Measurements from ENCODE around the gene SLC46A3.
"Not testable (repeated sequence)": the region's sequence is repeated elsewhere in the genome, so short reads cannot be mapped to it uniquely, and the experiment has no call there.

SLC46A3 gene

DNA sequence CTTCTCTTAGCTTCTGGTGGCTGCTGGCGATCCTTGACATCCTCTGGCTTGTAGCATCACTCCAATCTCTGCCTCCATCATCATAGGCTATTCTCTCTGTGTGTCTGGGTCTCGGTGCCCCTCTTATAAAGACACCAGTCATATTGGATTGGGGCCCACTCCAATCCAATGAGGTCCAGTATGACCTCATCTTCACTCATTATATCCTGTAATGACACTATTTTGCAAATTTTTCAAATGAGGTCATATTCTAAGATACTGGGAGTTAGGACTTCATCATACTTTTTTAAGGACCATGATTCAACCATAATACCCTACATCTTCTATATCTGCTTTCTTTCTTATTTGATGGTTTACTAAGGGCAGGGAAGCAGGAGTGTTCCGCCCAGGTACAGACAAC is 12.0 kb upstream of the SLC46A3 start:
- ATAC-seq (no peak), DNase-seq (no peak)

DNA sequence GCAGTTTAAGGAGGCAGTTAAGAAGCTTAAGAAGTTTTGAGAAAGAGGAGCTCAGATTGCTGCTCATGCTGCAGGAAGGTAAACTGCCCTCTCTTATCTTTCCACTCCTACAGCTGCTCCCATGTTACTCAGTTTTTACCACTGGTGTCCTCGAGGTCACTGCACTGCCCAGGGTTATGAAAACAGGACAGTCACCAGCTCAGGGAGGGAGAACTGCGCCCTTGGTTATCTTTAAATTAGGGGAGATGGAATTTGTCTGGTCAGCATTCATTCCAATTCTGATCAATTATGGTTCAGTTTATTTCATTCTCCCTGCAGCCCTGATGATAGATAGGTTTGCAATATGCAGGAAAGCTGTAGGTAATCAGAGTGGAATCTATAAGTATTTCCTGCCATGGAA is 10.8 kb upstream of the SLC46A3 start:
- DNase-seq: no peak
- ATAC-seq: no peak

DNA sequence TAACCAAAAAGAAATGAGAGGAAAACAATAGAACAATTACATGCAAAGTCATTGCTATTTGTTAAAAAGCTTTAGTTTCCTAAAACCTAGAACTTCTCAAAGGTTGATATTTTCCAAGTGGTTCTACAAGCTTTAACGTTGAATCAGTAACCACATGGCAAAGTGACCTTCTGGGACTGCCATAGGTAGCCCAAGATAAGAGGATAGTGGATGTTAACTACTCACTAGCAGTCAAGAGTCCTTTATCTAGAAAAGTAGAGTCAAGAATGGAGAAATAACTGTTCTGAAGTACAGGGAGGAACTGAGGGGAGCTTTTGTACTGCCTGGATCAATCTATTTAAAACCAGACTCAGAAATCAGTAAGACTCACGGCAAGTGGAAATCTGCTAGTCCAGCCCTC is 9.9 kb upstream of the SLC46A3 start:
- DNase-seq: no peak
- no peak for ATAC-seq

DNA sequence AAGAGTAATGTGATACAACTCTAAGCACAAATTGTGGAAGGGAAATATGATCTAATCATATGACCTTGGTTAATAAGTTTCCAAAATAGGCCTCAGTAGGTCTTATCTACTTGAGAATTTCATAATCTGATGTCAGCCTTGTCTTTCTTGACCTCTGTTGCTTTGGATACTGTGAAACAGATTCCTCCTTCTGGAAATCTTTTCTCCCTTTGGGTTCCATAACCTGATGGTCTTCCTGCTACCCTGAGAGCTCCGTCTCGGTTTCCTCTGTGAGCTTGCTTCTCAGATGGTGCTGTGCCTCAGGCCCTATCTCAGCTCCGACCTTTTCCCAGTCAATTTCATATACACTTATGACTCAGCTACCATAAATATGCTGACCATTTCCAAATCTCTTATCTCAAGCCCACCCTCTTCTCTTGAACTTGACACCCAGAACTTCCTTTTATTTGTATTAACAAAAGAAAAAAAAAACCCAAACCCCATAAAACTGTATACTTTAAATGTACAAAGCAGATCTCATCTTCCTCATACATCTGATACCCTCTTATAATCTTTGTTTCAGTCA is 6.4 kb upstream of the SLC46A3 start:
- DNase-seq (no peak), ATAC-seq (no peak)

GRCh38 chr13:28723806-28724205 is 5.0 kb upstream of the SLC46A3 start:
- ATAC-seq: no peak
- no peak for DNase-seq

DNA sequence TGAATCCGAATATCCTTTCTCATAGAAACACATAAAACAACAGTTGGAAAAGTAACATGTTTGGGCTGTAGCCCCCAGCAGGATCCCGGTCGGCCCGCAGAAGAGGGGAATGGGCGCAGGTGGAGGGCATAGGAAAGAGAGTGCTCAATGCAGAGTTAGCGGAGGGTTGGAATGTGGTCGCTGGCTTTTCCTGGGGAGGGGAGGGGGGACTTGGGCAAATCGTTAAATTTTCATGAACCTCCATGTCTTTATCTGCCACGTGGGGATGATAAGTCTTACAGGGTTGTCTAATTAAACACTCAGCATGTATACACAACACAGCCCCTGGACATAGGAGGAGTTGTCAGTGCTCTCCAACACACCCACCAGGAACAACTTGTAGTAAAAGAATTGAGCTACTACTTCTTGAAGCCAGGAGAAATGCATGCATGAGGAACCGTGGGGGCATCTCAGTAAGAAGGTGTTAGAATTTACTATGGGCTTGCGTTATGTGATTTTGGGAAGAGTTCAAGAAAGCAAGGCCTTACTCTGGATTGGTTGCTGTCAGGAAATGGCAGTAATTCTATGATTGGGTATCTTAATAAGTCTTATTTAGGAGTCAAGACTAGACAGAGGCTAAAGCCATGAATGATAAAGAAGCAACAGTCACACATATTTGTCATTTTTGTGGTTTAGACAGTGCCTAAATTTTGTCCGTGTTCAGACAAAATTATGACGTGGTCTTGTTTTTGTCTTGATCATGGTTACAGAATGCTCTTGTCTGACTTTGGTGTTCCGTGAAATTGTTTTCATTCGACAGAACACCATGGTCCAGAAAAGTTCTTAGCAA is 671 bp upstream of the SLC46A3 start:
- no peak for ATAC-seq
- no peak for DNase-seq

DNA sequence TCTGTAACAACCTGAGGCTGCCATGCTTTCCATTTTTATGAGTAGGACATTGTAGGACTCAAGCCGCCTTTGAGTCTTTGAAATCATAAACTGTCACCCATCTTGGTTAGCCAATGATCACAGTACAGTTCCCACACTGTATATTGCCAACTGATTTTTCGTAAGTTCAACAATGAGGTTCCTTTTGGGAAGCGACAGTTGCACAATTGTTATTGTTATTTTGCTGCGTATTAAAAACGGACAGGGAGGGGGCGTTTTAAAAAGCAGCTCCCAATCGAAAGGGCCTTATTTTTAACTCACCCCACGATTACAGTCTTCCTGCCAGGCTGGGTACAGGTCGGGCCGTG is 601 bp downstream of the SLC46A3 start:
- DNase-seq (no peak), ATAC-seq (no peak)

DNA sequence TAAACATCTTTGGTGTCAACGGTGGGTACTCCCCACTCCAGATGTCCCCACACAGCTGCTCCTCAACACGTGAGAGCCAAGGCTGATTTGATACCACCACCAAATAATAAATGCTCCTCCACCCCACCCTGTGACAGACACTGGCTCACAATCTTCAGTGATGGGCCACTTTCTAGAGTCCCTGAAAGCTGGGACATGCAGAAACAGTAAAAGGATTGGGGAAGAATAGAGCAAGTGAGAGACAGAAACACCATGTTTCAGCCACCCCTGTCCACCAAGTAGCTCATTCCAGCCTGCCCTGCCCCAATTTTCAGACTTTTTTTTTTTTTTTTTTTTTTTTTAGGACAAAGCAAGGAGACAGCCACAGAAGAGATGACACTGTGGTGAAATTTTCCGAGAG is 1.6 kb downstream of the SLC46A3 start:
- DNase-seq (no peak), ATAC-seq (no peak)

DNA sequence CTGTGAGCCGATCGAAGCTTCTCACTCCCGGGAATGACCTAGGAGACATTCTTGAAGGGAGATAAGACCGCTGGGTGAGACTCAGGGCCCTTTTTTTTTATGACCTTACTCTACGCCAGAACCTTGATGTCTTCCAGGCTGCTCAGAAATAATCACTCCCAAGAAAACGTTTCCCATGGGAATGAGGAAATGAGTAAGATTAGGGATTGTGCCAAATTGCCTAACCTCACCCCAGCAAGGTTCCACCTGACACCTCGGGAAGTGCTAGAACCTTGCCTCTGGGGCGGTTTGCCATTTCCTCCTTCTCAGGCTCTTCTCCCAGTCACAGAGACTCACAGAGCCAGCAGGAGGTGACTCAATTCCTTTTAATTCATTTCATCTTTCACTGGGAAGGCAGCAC is 2.3 kb downstream of the SLC46A3 start:
- no peak for DNase-seq

DNA sequence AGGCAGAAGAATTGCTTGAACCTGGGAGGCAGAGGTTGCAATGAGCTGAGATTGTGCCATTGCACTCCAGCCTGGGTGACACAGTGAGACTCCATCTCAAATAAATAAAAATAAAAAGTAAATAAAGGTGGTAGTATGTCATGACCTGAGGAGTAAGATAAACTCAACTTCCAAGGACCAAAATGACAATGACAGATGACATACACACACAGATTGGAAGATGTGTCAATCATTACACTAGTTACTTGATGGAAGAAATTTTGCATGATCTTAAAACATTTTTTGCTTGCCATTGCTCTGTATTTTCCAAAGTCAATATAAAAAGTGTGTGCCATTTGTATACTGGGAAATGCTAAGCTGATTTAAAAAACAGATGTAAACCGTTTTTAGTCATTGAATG is 4.1 kb downstream of the SLC46A3 start:
- no peak for DNase-seq
- no peak for ATAC-seq

More for the DNA sequence above, 2.3 kb downstream of the SLC46A3 start:
- no peak for ATAC-seq

DNA sequence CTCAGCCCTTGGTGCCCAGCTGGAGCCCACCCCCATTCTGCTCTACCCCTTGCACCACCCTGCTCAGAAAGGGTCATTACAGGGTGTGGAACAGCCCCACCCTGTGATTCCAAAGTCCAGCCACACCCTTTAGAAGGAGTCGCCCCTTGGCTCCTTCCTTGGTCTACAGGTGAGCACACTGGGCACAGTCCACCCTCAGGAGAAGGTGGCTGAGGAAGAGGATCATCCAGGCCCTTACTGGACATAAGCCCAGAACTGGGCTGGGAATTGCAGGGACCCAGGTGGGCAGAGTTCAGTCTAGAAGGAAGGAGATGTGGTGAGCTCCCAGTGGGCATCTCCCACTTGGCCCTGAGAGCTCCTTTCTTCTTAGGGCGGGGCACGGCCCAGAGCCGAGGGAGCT is 8.6 kb downstream of the SLC46A3 start:
- no peak for ATAC-seq
- no peak for DNase-seq

DNA sequence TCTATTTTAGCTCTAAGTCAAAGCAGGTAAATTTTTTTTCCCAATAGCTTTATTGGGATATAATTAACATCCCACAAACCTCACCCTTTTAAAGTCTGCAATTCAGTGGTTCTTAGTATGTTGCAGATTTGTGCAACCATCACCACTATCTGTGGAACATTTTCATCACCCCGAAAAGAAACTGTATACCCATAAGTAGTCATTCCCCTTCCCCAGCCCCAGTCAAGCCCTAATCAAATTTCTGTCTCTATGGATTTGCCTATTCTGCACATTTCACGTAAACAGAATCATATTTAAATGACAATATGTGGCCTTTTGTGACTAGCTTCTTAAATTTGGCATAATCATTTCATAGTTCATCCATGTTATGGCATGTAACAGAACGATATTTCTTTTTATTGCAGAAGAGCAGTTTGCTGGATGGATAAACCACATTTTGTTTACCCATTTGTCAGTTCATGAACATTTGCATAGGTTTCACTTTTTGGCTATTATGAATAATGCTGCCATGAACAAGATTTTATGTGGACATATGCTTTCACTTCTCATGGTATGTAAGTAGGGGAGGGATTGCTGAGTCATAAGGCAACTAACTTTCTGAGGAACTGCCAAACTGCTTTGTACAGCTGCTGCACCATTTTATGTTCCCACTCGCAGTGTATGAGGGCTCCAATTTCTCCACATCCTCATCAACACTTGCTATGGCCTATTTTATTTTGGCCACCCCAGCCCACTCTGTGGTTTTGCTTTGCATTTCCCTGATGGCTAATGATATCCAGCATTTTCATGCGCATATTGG is 10.9 kb downstream of the SLC46A3 start:
- DNase-seq: no peak
- ATAC-seq: peak; percentile 78

- no peak for ATAC-seq
- no peak for DNase-seq
Observed at GRCh38 chr13:28705461-28706083, 13.2 kb downstream of the SLC46A3 start.

DNA sequence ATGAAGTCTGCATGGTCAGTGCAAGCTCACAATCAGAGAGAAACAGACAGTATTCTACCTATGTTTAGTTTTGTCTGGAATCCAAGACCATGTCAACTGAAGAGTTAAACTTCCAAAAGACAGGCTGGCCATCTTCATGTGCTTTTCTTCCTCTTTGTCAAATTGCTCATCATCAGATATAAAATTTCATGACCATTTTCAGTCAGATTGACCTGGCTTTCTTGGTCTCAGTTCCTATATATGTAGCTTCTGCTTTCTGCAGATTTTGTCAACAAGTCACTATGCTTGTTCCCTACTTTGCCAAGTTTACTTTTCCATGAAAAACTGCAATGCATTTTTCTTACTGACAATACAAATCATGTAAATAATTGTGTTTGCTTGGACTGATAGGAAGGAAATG is 13.9 kb downstream of the SLC46A3 start:
- ATAC-seq (no peak), DNase-seq (no peak)

- no peak for DNase-seq
- no peak for ATAC-seq
Observed at GRCh38 chr13:28704282-28704681, 14.5 kb downstream of the SLC46A3 start.

DNA sequence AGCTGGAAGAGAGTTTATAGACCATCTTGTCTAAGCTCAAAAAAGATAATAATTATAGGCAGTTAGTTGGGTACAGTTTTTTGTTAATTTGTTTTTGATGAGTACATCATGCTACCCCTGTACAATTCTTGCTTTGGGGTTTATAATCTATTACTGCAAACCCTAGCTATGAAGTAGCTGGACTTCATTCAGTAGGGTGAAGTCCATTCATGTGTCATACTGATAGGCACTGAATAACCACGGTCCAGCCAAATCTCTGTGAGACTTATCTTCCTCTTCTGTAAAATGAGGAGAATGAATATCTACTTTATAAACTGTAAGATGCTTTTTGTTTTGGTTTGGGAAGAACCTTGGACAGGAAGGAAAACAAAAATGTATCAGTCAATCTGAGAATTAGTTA is 19.5 kb downstream of the SLC46A3 start:
- DNase-seq (no peak), ATAC-seq (no peak)

- ATAC-seq: no peak
Observed at GRCh38 chr13:28697441-28697840, 21.3 kb downstream of the SLC46A3 start.

DNA sequence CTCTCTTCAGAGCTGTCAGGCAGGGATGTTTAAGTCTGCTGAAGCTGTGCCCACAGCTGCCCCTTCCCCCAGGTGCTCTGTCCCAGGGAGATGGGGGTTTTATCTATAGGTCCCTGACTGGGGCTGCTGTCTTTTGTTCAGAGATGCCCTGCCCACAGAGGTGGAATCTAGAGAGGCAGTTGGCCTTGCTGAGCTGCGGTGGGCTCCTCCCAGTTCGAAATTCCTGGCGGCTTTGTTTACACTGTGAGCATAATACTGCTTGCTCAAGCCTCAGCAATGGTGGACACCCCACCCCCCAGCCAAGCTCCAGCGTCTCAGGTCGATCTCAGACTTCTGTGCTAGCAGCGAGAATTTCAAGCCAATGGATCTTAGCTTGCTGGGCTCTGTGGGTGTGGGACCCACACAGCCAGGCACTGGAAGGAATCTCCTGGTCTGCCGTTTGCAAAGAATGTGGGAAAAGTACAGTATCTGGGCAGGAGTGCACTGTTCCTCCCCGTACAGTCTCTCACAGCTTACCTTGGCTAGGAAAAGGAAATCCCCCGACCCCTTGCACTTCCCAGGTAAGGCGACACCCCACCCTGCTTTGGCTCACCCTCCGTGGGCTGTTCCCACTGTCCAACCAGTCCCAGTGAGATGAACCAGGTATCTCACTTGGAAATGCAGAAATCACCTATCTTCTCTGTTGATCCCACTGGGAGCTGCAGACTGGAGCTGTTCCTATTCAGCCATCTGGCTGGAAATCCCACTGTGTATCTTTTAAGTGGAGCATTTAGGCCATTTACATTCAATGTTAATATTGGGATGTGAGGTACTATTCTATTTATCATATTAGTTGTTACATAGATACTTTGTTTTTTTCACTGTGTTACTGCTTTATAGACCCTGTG is 24.9 kb downstream of the SLC46A3 start:
- ATAC-seq, DNase-seq: not testable (repeated sequence)

More at GRCh38 chr13:28697441-28697840, 21.3 kb downstream of the SLC46A3 start:
- DNase-seq: no peak

GRCh38 chr13:28685892-28686291 is 32.9 kb downstream of the SLC46A3 start:
- ATAC-seq (no peak), DNase-seq (no peak)

DNA sequence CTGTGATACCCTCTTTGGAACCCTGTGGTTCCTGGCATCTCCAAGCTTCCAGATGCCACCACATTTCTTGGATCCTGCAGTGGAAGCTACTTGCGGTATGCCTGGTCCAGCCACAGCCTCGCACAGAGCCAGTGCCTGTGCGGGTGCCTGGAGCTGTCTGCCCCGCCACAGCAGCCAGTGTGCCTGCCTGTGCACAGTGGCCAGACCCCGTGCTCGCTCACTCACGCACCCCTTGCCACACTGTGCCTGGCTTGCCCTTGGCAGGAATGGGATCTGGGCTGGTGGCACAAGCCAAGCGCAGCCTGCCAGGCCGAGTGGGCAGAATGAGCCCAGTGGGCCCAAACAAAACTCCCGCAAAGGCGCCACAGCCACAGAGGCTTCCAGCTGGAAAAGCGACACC is 33.7 kb downstream of the SLC46A3 start:
- no peak for ATAC-seq

GRCh38 chr13:28684257-28684656 is 34.5 kb downstream of the SLC46A3 start:
- ATAC-seq (no peak), DNase-seq (no peak)

More for the DNA sequence above, 33.7 kb downstream of the SLC46A3 start:
- DNase-seq: no peak

DNA sequence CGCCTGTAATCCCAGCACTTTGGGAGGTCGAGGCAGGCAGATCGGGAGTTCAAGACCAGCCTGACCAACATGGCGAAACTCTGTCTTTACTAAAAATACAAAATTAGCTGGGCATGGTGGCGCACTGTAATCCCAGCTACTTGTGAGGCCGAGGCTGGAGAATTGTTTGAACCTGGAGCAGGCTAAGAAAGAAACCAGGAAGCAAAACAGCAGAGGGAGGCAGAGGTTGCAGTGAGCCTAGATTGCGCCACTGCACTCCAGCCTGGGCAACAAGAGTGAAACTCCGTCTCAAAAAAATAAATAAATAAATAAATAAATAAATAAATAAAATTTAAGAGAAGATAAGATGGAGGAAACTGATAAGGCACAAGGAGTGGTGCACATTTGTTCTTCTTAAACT is 35.6 kb downstream of the SLC46A3 start:
- ATAC-seq, DNase-seq: not testable (repeated sequence)

Measured in stimulated activated naive CD8-positive, alpha-beta T cell treated with anti-CD3 and anti-CD28 coated beads, Interleukin-15, Interleukin-2, amounts not matched to agents 100 U/mL and 50 U/mL, for 24 hours (primary cell).